PC-9 (cell line): ENCODE measurements around the gene DUSP18. TPM values are rescaled to one million over a fixed set of nuclear protein-coding genes. Genes with fewer than 3 reads are reported as not detected.

Source experiments
- BruUV-seq: library from RNA; stranded (reverse); fragments of 400-500 nt; replicated peaks from 2 replicates; lab custom pipeline; 2021; lab: Mats Ljungman, UMichigan
- CTCF ChIA-PET: fragments of 300-600 bp; sonication (Branson Sonifier 250); formaldehyde crosslinking; loops from one replicate; lab custom pipeline; 2022; ENCODE audit warnings: antibody characterized with exemption; lab: Charles Lee
- POLR2A ChIA-PET: fragments of 300-600 bp; sonication (Branson Sonifier 250); formaldehyde crosslinking; loops from one replicate; lab custom pipeline; 2022; ENCODE audit warnings: antibody characterized with exemption; ENCODE audit not compliant: unreplicated experiment; lab: Charles Lee
- DNase-seq, 2 experiments: peaks; one replicate each; pipeline versions ENCODE4 v3.0.0 to v3.0.0-alpha.2; 2015 to 2022; ENCODE audit warnings: mixed read lengths in 1 of 2
- H2AFZ ChIP-seq: fragments of 200-600 bp; sonication (generic); 2 replicates; pipeline ENCODE4 v1.8.1; 2017; ENCODE audit warnings: antibody characterized with exemption
- H3F3A ChIP-seq: fragments of 200-600 bp; sonication (generic); 2 replicates; pipeline ENCODE4 v1.8.1; 2017; ENCODE audit warnings: antibody characterized with exemption, mild to moderate bottlenecking, low read depth; ENCODE audit not compliant: insufficient read depth
- H3K27ac ChIP-seq: fragments of 200-600 bp; sonication (generic); 2 replicates; pipeline ENCODE4 v1.6.1; 2016; ENCODE audit warnings: mixed run types
- H3K27me3 ChIP-seq: fragments of 200-600 bp; sonication (generic); 2 replicates; pipeline ENCODE4 v1.6.1; 2016; ENCODE audit warnings: low read depth, mixed run types; ENCODE audit not compliant: insufficient read depth
- H3K36me3 ChIP-seq: fragments of 200-600 bp; sonication (generic); 2 replicates; pipeline ENCODE4 v1.6.1; 2016; ENCODE audit warnings: low read depth, mixed run types
- H3K4me1 ChIP-seq: fragments of 200-600 bp; sonication (generic); replicated peaks from 2 replicates; pipeline ENCODE4 v1.6.1; 2016; ENCODE audit warnings: mixed run types; ENCODE audit not compliant: insufficient read depth
- H3K4me2 ChIP-seq: fragments of 200-600 bp; sonication (generic); 2 replicates; pipeline ENCODE4 v1.6.1; 2017; ENCODE audit warnings: mixed run types
- H3K4me3 ChIP-seq: fragments of 200-600 bp; sonication (generic); 2 replicates; pipeline ENCODE4 v1.6.1; 2016; ENCODE audit warnings: mixed run types
- H3K79me2 ChIP-seq: fragments of 200-600 bp; sonication (generic); 2 replicates; pipeline ENCODE4 v1.6.1; 2017; ENCODE audit warnings: low read depth, mixed run types
- H3K9me2 ChIP-seq: fragments of 200-600 bp; sonication (generic); 2 replicates; pipeline ENCODE4 v1.8.1; 2017; ENCODE audit warnings: mild to moderate bottlenecking; ENCODE audit not compliant: insufficient read depth
- H3K9me3 ChIP-seq: fragments of 200-600 bp; sonication (generic); 2 replicates; pipeline ENCODE4 v1.8.1; 2016; ENCODE audit warnings: low read depth; ENCODE audit not compliant: insufficient read depth
- H4K20me1 ChIP-seq: fragments of 200-600 bp; sonication (generic); 2 replicates; pipeline ENCODE4 v1.8.1; 2017; ENCODE audit not compliant: insufficient read depth
- CTCF ChIP-seq: fragments of 200-600 bp; sonication (generic); conservative IDR thresholded peaks from 2 replicates; pipeline ENCODE4 v1.6.1; 2017; ENCODE audit warnings: mixed run types, antibody characterized with exemption, mild to moderate bottlenecking, moderate library complexity
- EZH2 ChIP-seq: fragments of 200-600 bp; sonication (generic); IDR thresholded peaks from 2 replicates; pipeline ENCODE4 v1.8.0; 2017; ENCODE audit warnings: antibody characterized with exemption, low read depth
- intact Hi-C: fragments of 100-400 bp; cut with micrococcal nuclease; formaldehyde crosslinking; loops from one replicate; pipeline ENCODE4 v1.10.0; 2022; ENCODE audit not compliant: unreplicated experiment
- total RNA-seq: library from RNA; stranded (reverse); gene quantifications from 2 replicates; pipeline ENCODE4 v1.2.3, GENCODE V29; 2021

Gene DUSP18
- total RNA-seq, 1 experiment from 2014 or later, result 11.0 TPM

- DNase-seq, result no peak
- H3K4me3 ChIP-seq, result no peak overlapping the region
- no peak overlapping the region for H2AFZ ChIP-seq
- H3K4me2 ChIP-seq, result no peak overlapping the region
- no peak overlapping the region for H3K27ac ChIP-seq
- no peaks in the 10 kb centered on the region for H3K36me3 ChIP-seq
- no peaks in the 10 kb centered on the region for H3K9me2 ChIP-seq
- TF ChIP-seq EZH2, result no peak
- TF ChIP-seq CTCF, result no peak
- no TSS peak for BruUV-seq
- POLR2A ChIA-PET, result interaction anchor here (0.6 kb wide), 1 partner anchor 73 kb away, joined by 8 read pairs; no protein-coding TSS in a partner anchor
- no peaks in the 10 kb centered on the region for H3K9me3 ChIP-seq
- H3K27me3 ChIP-seq, result no peaks in the 10 kb centered on the region
- intact Hi-C loops, result no loop called here
- CTCF ChIA-PET, result no interaction called here
- peaks cover 14% of the 10 kb centered on the region for H3K4me1 ChIP-seq
- peaks cover 4% of the 10 kb centered on the region; the same call in 1 of the 2 replicates for H3F3A ChIP-seq
- H4K20me1 ChIP-seq, result no peaks in the 10 kb centered on the region
- no peaks in the 10 kb centered on the region for H3K79me2 ChIP-seq
Measured at GRCh38 chr22:30665786-30666185, 1.9 kb downstream of the DUSP18 start.

GRCh38 chr22:30665266-30665665 lies 2.4 kb downstream of the DUSP18 start:
- CTCF ChIA-PET, result no interaction called here
- H3K4me3 ChIP-seq, result no peak overlapping the region
- TF ChIP-seq EZH2, result no peak
- TF ChIP-seq CTCF, result no peak
- no TSS peak for BruUV-seq
- intact Hi-C loops, result no loop called here
- H3K36me3 ChIP-seq, result no peaks in the 10 kb centered on the region
- H3K9me2 ChIP-seq, result no peaks in the 10 kb centered on the region
- peaks cover 4% of the 10 kb centered on the region; the same call in 1 of the 2 replicates for H3F3A ChIP-seq
- H3K4me1 ChIP-seq, result peaks cover 14% of the 10 kb centered on the region
- no peaks in the 10 kb centered on the region for H3K79me2 ChIP-seq
- no peak overlapping the region for H3K27ac ChIP-seq
- no peak for DNase-seq
- no peaks in the 10 kb centered on the region for H3K27me3 ChIP-seq
- no peaks in the 10 kb centered on the region for H3K9me3 ChIP-seq
- no peak overlapping the region for H3K4me2 ChIP-seq
- no peaks in the 10 kb centered on the region for H4K20me1 ChIP-seq
- POLR2A ChIA-PET, result interaction anchor here (0.6 kb wide), 1 partner anchor 72 kb away, joined by 8 read pairs; no protein-coding TSS in a partner anchor
- H2AFZ ChIP-seq, result no peak overlapping the region

- no peak overlapping the region for H2AFZ ChIP-seq
- intact Hi-C loops, result no loop called here
- no peaks in the 10 kb centered on the region for H3K79me2 ChIP-seq
- H3K27ac ChIP-seq, result no peak overlapping the region
- H3K4me1 ChIP-seq, result peaks cover 14% of the 10 kb centered on the region
- H3K4me3 ChIP-seq, result no peak overlapping the region
- H3F3A ChIP-seq, result peaks cover 4% of the 10 kb centered on the region; the same call in 1 of the 2 replicates
- BruUV-seq, result no TSS peak
- TF ChIP-seq CTCF (no peak), EZH2 (no peak)
- DNase-seq, result no peak
- no peaks in the 10 kb centered on the region for H3K9me2 ChIP-seq
- H4K20me1 ChIP-seq, result no peaks in the 10 kb centered on the region
- CTCF ChIA-PET, result no interaction called here
- no peaks in the 10 kb centered on the region for H3K27me3 ChIP-seq
- POLR2A ChIA-PET, result no interaction called here
- H3K36me3 ChIP-seq, result no peaks in the 10 kb centered on the region
- H3K4me2 ChIP-seq, result no peak overlapping the region
- no peaks in the 10 kb centered on the region for H3K9me3 ChIP-seq
Measured at GRCh38 chr22:30664798-30665197, 2.9 kb downstream of the DUSP18 start.
